UCSD-AML1 (cell line): ENCODE data around the gene SLC47A2.
"Not testable (repeated sequence)": the region's sequence is repeated elsewhere in the genome, so short reads cannot be mapped to it uniquely, and the experiment has no call there.

Source experiments
- DNase-seq: peaks from one replicate; lab custom pipeline; 2025; ENCODE audit not compliant: unreplicated experiment; lab: John Stamatoyannopoulos, UW

The SLC47A2 gene

GRCh38 chr17:19672009-19672750 lies 44.2 kb downstream of the SLC47A2 start:
- DNase-seq, result no peak

GRCh38 chr17:19671433-19671832 lies 45.0 kb downstream of the SLC47A2 start:
- DNase-seq, result no peak

- DNase-seq, result no peak
Observed at GRCh38 chr17:19670908-19671307, 45.5 kb downstream of the SLC47A2 start.

GRCh38 chr17:19669680-19670079 lies 46.7 kb downstream of the SLC47A2 start:
- not testable (repeated sequence) for DNase-seq

DNA sequence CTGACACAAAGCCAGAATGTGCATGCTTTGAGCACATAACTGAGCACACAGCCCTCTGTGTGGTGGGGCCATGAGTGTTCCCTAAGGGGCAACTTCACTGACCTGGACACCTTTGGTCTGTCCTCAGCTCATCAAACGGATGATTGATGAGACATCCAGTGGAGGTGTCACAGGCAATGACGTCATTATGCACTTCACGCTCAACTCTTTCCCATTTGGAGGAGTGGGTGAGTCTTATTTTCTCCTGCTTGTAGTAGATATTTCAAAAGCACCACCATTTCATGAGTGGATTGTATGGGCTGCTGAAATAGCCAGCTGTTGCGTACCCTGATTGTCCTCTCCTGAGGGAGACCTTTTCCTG lies 51.6 kb downstream of the SLC47A2 start:
- DNase-seq, result no peak

DNA sequence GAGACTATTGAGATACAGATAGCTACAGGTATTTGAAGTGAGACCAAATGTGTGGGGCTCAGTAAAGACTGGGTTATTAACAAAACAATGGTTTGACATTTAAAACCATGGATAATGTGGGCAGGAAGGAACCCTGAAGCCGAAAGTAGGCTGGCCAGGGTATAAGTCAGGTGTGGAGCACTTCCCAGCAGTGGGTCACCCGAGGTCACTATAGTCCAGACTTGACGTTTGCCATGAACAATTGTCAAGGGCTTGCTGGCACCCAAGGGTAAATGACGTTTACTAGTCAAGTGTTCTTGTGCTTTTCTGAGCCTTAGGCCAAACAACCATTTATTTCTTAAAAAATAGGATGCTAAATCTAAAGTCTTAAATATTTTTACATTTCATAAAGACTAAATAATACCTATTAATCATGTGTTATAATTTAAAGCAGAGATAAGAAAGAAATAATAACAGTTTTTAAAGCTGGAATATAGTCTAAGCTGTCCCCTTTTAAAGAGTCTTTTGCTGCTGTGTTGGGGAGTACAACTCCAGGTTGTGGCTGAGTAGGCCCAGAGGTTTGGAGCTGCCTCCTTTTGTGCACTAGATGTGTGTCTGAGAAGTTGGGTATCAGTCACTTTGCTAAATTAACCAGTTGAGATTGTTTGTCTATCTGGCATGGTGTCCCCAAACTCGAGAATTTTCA lies 52.1 kb downstream of the SLC47A2 start:
- no peak for DNase-seq

DNA sequence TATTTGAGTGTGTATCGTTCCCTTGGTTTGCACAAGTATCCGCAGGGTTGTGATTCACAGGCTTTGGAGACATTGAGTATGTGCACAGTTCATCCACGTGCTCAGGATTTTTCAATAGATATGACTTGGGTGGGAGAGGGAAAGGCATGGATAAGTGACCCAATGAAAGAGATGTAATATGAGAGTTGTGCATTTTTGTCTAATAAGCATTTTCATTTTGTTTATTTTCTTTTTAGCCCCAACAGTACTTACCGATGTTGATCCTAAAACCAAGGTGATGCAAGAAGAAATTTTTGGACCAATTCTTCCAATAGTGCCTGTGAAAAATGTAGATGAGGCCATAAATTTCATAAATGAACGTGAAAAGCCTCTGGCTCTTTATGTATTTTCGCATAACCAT lies 53.3 kb downstream of the SLC47A2 start:
- DNase-seq, result no peak

GRCh38 chr17:19661121-19661520 lies 55.3 kb downstream of the SLC47A2 start:
- DNase-seq, result no peak

DNA sequence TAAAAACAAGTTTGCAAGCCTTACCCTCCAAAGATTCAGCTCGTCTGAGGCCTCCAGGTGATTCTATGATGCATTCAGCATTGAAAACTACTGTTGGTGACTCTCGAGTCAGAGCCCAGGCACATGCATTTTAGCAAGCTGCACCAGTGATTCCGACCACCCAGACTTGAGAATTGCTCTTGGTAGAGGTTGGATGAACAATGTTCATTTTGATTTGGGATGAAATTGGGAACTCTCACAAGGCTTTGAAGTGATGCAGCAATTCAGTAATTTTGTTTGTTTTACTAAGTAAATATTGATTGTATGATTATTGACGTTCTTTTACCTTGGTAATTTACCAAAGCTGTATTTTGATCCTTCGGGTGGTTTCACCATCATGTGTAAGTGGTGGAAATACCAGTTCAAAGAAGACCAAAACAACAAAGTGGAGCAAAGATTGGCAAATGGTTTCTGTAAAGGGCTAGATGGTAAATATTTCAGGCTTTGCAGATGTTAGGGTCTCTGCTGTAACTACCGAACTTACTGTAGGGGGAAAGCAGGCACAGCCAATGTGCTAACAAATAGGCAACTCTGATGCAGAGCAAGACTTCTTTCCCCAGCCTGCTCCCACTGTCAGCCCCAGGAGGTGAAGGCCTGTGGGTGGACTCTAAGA lies 56.0 kb downstream of the SLC47A2 start:
- DNase-seq, result no peak

DNA sequence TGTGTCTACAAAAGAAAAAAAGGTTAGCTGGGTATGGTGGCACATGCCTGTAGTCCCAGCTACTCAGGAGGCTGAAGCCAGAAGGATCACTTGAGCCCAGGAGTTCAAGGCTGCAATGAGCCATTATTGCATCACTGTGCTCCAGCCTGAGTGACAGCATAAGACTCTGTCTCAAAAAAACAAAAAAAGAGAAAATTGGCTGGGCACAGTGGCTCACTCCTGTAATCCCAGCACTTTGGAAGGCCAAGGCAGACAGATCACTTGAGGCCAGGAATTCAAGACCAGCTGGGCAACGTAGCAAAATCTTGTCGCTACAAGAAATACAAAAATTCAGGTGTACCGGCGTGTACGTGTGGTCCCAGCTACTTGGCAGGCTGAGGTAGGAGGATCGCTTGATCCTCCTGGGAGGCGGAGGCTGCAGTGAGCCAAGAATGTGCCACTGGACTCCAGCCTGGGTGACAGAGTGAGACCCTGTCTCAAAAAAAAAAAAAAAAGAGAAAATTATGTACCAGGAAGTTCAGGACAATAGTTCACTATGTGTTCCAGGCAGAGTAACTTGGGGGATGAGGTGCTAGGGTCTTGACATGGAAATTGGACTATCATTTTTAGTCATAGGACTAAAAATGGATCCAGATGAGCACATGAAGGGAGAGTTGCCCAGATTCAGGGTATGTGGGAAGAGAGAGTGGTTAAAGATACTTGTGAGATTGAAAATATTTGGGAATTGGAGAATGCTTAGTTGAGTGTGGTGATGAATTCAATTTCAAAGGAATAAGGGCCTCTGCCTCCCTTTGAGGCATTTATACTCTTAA lies 56.8 kb downstream of the SLC47A2 start:
- no peak for DNase-seq

- no peak for DNase-seq
Observed at GRCh38 chr17:19656851-19657581, 59.4 kb downstream of the SLC47A2 start.

DNA sequence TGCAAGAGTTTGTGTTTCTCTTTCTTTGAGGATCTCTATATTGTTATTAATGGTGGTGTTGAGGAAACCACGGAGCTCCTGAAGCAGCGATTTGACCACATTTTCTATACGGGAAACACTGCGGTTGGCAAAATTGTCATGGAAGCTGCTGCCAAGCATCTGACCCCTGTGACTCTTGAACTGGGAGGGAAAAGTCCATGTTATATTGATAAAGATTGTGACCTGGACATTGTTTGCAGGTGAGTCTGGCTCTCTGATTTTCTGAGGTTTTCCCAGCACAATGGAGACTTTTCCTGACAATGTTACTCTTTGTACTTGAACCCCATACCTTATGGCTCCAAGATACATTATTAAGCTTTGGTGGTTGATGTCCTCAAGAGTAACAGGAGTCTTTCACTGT lies 60.0 kb downstream of the SLC47A2 start:
- DNase-seq, result no peak

DNA sequence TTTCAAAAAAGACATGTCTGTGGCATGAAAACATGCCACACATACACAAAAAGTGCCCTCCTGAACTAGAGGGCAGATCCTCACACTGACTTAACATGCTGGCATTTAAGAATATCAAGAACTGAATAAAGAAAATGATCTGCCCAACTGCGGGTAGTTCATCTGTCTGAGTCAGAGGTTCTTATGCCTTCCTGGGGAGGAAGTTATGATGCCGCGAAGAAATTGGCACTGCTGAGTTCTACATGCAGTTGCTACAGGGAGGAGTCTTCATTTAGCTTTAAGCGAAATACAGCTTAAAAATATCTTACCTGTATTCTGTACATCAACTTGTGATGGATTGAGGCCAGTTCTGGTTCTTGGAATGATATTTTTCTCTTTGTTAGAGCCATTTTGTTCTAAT lies 61.5 kb downstream of the SLC47A2 start:
- DNase-seq, result no peak

GRCh38 chr17:19654342-19654886 lies 62.0 kb downstream of the SLC47A2 start:
- no peak for DNase-seq

GRCh38 chr17:19652595-19652994 lies 63.8 kb downstream of the SLC47A2 start:
- DNase-seq, result no peak

- DNase-seq, result no peak
Observed at GRCh38 chr17:19651451-19652238, 64.7 kb downstream of the SLC47A2 start.

GRCh38 chr17:19650826-19651225 lies 65.6 kb downstream of the SLC47A2 start:
- DNase-seq, result no peak

DNA sequence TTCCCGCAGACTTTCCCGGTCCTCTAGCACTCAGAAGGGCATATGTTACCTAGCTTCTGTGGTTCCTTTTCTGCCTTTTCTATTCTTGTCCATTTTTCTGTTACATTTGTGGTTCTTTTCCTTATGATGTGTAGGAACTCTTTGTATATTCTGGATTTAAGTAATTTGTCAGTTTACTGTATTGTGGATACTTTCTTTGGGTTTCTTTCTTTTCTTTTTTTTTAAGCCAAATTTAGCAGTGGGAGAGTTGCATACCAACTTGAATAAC lies 67.2 kb downstream of the SLC47A2 start:
- DNase-seq, result no peak

GRCh38 chr17:19648475-19649273 lies 67.7 kb downstream of the SLC47A2 start, which contains the start of gene ALDH3A2:
Gene ALDH3A2, plus strand, starts transcription at chr17:19648751. Its CDS starts 221 bp downstream, at chr17:19648972.
- DNase-seq, result peak; percentile 81
